GM23338 (cell line): ENCODE results near the gene ADGB.
"Not testable (repeated sequence)": the region's sequence is repeated elsewhere in the genome, so short reads cannot be mapped to it uniquely, and the experiment has no call there.

ENCODE experiments used
- CTCF ChIP-seq, 2 experiments: fragments of 200-600 bp in 1 of 2; sonication (generic) in 1 of 2; conservative IDR thresholded peaks; 2 replicates each; pipeline versions ENCODE4 v1.5.1 to v1.6.1; 2016 to 2017; ENCODE audit warnings: antibody characterized with exemption in 2 of 2, low read depth in 2 of 2, mild to moderate bottlenecking in 2 of 2, moderate library complexity in 1 of 2
- EZH2 ChIP-seq: fragments of 200-600 bp; sonication (generic); IDR thresholded peaks from one replicate; pipeline ENCODE4 v1.8.0; 2017; ENCODE audit warnings: antibody characterized with exemption, mild to moderate bottlenecking, low read depth; ENCODE audit not compliant: unreplicated experiment
- NANOG ChIP-seq: IDR thresholded peaks from 2 replicates; pipeline ENCODE4 v1.6.1; 2016; ENCODE audit warnings: antibody characterized with exemption, borderline replicate concordance
- POLR2AphosphoS5 ChIP-seq: IDR thresholded peaks from 2 replicates; pipeline ENCODE4 v1.6.1; 2016; ENCODE audit warnings: antibody characterized with exemption, low read depth
- ZNF114 ChIP-seq: fragments of 250-450 bp; sonication (Bioruptor Pico); IDR thresholded peaks from 2 replicates; pipeline ENCODE4 v1.5.0; 2020; ENCODE audit warnings: mild to moderate bottlenecking, moderate library complexity

- not testable (repeated sequence) for TF ChIP-seq CTCF (conservative IDR thresholded peaks at IDR 0.05; ENCODE audit: low read depth in 2 of 2); POLR2AphosphoS5; ZNF114 (CRISPR knock-in tag); EZH2; NANOG
Observed at GRCh38 chr6:146809014-146809413, 210.2 kb downstream of the ADGB start.
